H1 (cell line): ENCODE data around the gene NUDT6. TPM values are rescaled to one million over a fixed set of nuclear protein-coding genes. Genes with fewer than 3 reads are reported as not detected.

ENCODE experiments used
- CTCF ChIA-PET: fragments of 300-600 bp; sonication (Branson Sonifier 250); formaldehyde crosslinking; loops from one replicate; lab custom pipeline; 2021; ENCODE audit not compliant: partially characterized antibody; lab: Charles Lee
- POLR2A ChIA-PET: fragments of 300-600 bp; sonication (Branson Sonifier 250); formaldehyde crosslinking; loops from one replicate; lab custom pipeline; 2021; ENCODE audit warnings: inconsistent platforms; ENCODE audit not compliant: partially characterized antibody; lab: Charles Lee
- DNase-seq, 2 experiments: peaks; one replicate each; pipeline versions ENCODE4 v3.0.0 to v3.0.0-alpha.2; 2010 to 2022; ENCODE audit warnings: low spot score in 2 of 2, low read depth in 1 of 2, mixed read lengths in 1 of 2
- FAIRE-seq: peaks from 2 replicates; lab custom pipeline; 2011; peaks lifted over from hg19 to GRCh38; lab: Jason Lieb, UNC
- H2AFZ ChIP-seq: 2 replicates; pipeline ENCODE4 v1.8.1; 2012; ENCODE audit warnings: low read length, inconsistent platforms
- H2AK5ac ChIP-seq: 2 replicates; pipeline ENCODE4 v1.6.1; 2013; ENCODE audit warnings: low read depth, low read length
- H2BK120ac ChIP-seq: replicated peaks from 2 replicates; pipeline ENCODE3; 2013; ENCODE audit warnings: low read depth, low read length, inconsistent platforms
- H2BK12ac ChIP-seq: 2 replicates; pipeline ENCODE4 v1.6.1; 2013; ENCODE audit warnings: low read depth, low read length
- H2BK15ac ChIP-seq: 2 replicates; pipeline ENCODE4 v1.6.1; 2013; ENCODE audit warnings: low read length
- H2BK20ac ChIP-seq: 2 replicates; pipeline ENCODE4 v1.6.1; 2013; ENCODE audit warnings: low read length
- H2BK5ac ChIP-seq: 2 replicates; pipeline ENCODE4 v1.6.1; 2013; ENCODE audit warnings: low read depth, low read length
- H3K14ac ChIP-seq: 2 replicates; pipeline ENCODE4 v1.6.1; 2013; ENCODE audit warnings: inconsistent platforms; ENCODE audit not compliant: insufficient read length
- H3K18ac ChIP-seq: 2 replicates; pipeline ENCODE4 v1.6.1; 2013; ENCODE audit warnings: low read length; ENCODE audit errors: extremely low read depth
- H3K23ac ChIP-seq: 2 replicates; pipeline ENCODE4 v1.6.1; 2013; ENCODE audit warnings: inconsistent platforms; ENCODE audit not compliant: insufficient read length
- H3K23me2 ChIP-seq: 2 replicates; pipeline ENCODE4 v1.6.1; 2013; ENCODE audit warnings: low read depth, low read length
- H3K27ac ChIP-seq: 2 replicates; pipeline ENCODE4 v1.6.1; 2011; ENCODE audit warnings: low read depth, low read length, inconsistent platforms
- H3K27me3 ChIP-seq, 4 experiments: replicated peaks in 1 of 4; 1 replicate in 1 of 4; 2 replicates in 3 of 4; pipeline versions ENCODE4 v1.6.1 to v1.8.1; 2011 to 2013; ENCODE audit warnings: low read length in 3 of 4, mild to moderate bottlenecking in 3 of 4, inconsistent platforms in 2 of 4, mixed read lengths in 2 of 4, moderate library complexity in 1 of 4; ENCODE audit not compliant: control insufficient read depth in 3 of 4, insufficient read depth in 3 of 4; ENCODE audit errors: extremely low read depth in 1 of 4
- H3K36me3 ChIP-seq, 4 experiments: 2 replicates each; pipeline versions ENCODE4 v1.6.1 to v1.8.1; 2011 to 2013; ENCODE audit warnings: mild to moderate bottlenecking in 4 of 4, low read length in 3 of 4, moderate library complexity in 2 of 4, control low read depth in 1 of 4, inconsistent platforms in 1 of 4; ENCODE audit not compliant: insufficient read depth in 4 of 4, control insufficient read depth in 2 of 4
- H3K4ac ChIP-seq: replicated peaks from 2 replicates; pipeline ENCODE3; 2013; ENCODE audit warnings: low read length, low read depth, mixed read lengths, inconsistent platforms; ENCODE audit not compliant: insufficient read length
- H3K4me1 ChIP-seq, 4 experiments: replicated peaks in 1 of 4; 1 replicate in 1 of 4; 2 replicates in 3 of 4; pipeline versions ENCODE4 v1.6.1 to v1.8.1; 2011 to 2013; ENCODE audit warnings: low read length in 3 of 4, inconsistent platforms in 2 of 4, mixed read lengths in 1 of 4; ENCODE audit not compliant: insufficient read depth in 4 of 4, control insufficient read depth in 3 of 4
- H3K4me2 ChIP-seq, 2 experiments: 2 replicates each; pipeline versions ENCODE4 v1.6.1 to v1.8.1; 2011 to 2013; ENCODE audit warnings: low read depth in 2 of 2, low read length in 2 of 2, control low read depth in 1 of 2, inconsistent platforms in 1 of 2, mild to moderate bottlenecking in 1 of 2; ENCODE audit not compliant: insufficient read depth in 1 of 2
- H3K4me3 ChIP-seq, 4 experiments: fragments of 200-600, 300-600 bp in 1 of 4; sonication (generic), shearing (Covaris generic), sonication (Bioruptor Twin) in 1 of 4; 2 replicates each; pipeline versions ENCODE4 v1.5.1 to v1.8.1; 2011 to 2016; ENCODE audit warnings: low read length in 4 of 4, low read depth in 3 of 4, control low read depth in 2 of 4, inconsistent platforms in 2 of 4, mild to moderate bottlenecking in 2 of 4, mixed read lengths in 1 of 4, moderate library complexity in 1 of 4; ENCODE audit not compliant: insufficient read depth in 2 of 4; ENCODE audit errors: extremely low read depth in 1 of 4
- H3K56ac ChIP-seq: replicated peaks from 2 replicates; pipeline ENCODE3; 2013; ENCODE audit warnings: low read depth, mild to moderate bottlenecking, mixed read lengths, low read length, inconsistent platforms; ENCODE audit not compliant: insufficient read length
- H3K79me1 ChIP-seq: 2 replicates; pipeline ENCODE4 v1.6.1; 2013; ENCODE audit warnings: low read depth, low read length, control low read depth
- H3K79me2 ChIP-seq, 2 experiments: 2 replicates each; pipeline versions ENCODE4 v1.6.1 to v1.8.1; 2012 to 2013; ENCODE audit warnings: low read length in 2 of 2, mild to moderate bottlenecking in 2 of 2, inconsistent platforms in 1 of 2; ENCODE audit not compliant: insufficient read depth in 2 of 2, control insufficient read depth in 1 of 2
- H3K9ac ChIP-seq, 4 experiments: replicated peaks in 1 of 4; 1 replicate in 1 of 4; 2 replicates in 3 of 4; pipeline versions ENCODE4 v1.6.1 to v1.8.1; 2011 to 2013; ENCODE audit warnings: low read depth in 3 of 4, low read length in 3 of 4, control low read depth in 2 of 4, mild to moderate bottlenecking in 2 of 4, moderate library complexity in 2 of 4, inconsistent platforms in 1 of 4; ENCODE audit errors: extremely low read depth in 1 of 4
- H3K9me3 ChIP-seq, 2 experiments: 2 replicates each; pipeline versions ENCODE4 v1.6.1 to v1.8.1; 2012 to 2013; ENCODE audit warnings: mild to moderate bottlenecking in 2 of 2, moderate library complexity in 2 of 2, control low read depth in 1 of 2, inconsistent platforms in 1 of 2, low read depth in 1 of 2, low read length in 1 of 2, mixed read lengths in 1 of 2; ENCODE audit not compliant: insufficient read depth in 2 of 2
- H4K20me1 ChIP-seq, 2 experiments: replicated peaks in 1 of 2; 2 replicates each; pipeline versions ENCODE3 to v1.8.1; 2011 to 2013; ENCODE audit warnings: inconsistent platforms in 2 of 2, low read length in 2 of 2, mild to moderate bottlenecking in 1 of 2; ENCODE audit not compliant: insufficient read depth in 2 of 2, control insufficient read depth in 1 of 2
- H4K5ac ChIP-seq: 2 replicates; pipeline ENCODE4 v1.6.1; 2013; ENCODE audit warnings: low read length, low read depth, mixed read lengths, inconsistent platforms; ENCODE audit not compliant: insufficient read length
- H4K8ac ChIP-seq: 2 replicates; pipeline ENCODE4 v1.8.0; 2013; ENCODE audit warnings: mild to moderate bottlenecking, moderate library complexity, low read length, inconsistent platforms; ENCODE audit not compliant: insufficient read depth; ENCODE audit errors: extremely low read depth
- H4K91ac ChIP-seq: replicated peaks from 2 replicates; pipeline ENCODE3; 2013; ENCODE audit warnings: low read length, mixed read lengths, inconsistent platforms; ENCODE audit not compliant: insufficient read length
- BRCA1 ChIP-seq: IDR thresholded peaks from 2 replicates; pipeline ENCODE4 v1.6.1; 2012; ENCODE audit warnings: low read depth, low read length, improper control_type of control experiment
- CBX8 ChIP-seq: fragments of 300-800, 300-1000 bp; sonication (generic); IDR thresholded peaks from 2 replicates; pipeline ENCODE4 v1.7.1; 2016; ENCODE audit warnings: low read depth, low read length, borderline replicate concordance
- CHD2 ChIP-seq: IDR thresholded peaks from 2 replicates; pipeline ENCODE4 v1.6.1; 2012; ENCODE audit warnings: low read length, improper control_type of control experiment
- CTBP2 ChIP-seq: IDR thresholded peaks from 2 replicates; pipeline ENCODE4 v1.7.0; 2011; ENCODE audit warnings: borderline replicate concordance, mild to moderate bottlenecking, moderate library complexity, mixed read lengths, low read length; ENCODE audit not compliant: insufficient read depth, insufficient read length
- EGR1 ChIP-seq: IDR thresholded peaks from 2 replicates; pipeline ENCODE4 v1.6.1; 2011; ENCODE audit warnings: low read depth, low read length, borderline replicate concordance
- EP300 ChIP-seq, 2 experiments: IDR thresholded peaks; 1 replicate in 1 of 2; 2 replicates in 1 of 2; pipeline ENCODE4 v1.6.1; 2011 to 2012; ENCODE audit warnings: low read depth in 2 of 2, low read length in 2 of 2, mild to moderate bottlenecking in 2 of 2, borderline replicate concordance in 1 of 2, inconsistent platforms in 1 of 2, moderate library complexity in 1 of 2
- PHF8 ChIP-seq: fragments of 200-600 bp; sonication (generic); conservative IDR thresholded peaks from 2 replicates; pipeline ENCODE4 v1.7.1; 2012; ENCODE audit warnings: low read depth, mild to moderate bottlenecking, inconsistent platforms, low read length, moderate library complexity
- POLR2A ChIP-seq, 2 experiments: IDR thresholded peaks; 1 replicate in 1 of 2; 2 replicates in 1 of 2; pipeline ENCODE4 v1.6.1; 2011; ENCODE audit warnings: low read depth in 2 of 2, low read length in 2 of 2, mild to moderate bottlenecking in 2 of 2; ENCODE audit errors: control extremely low read depth in 1 of 2
- RXRA ChIP-seq: IDR thresholded peaks from 2 replicates; pipeline ENCODE4 v1.6.1; 2011; ENCODE audit warnings: low read depth, mild to moderate bottlenecking, low read length, moderate library complexity; ENCODE audit not compliant: insufficient read depth
- SP2 ChIP-seq: IDR thresholded peaks from 2 replicates; pipeline ENCODE4 v1.6.1; 2012; ENCODE audit warnings: mild to moderate bottlenecking, low read length, inconsistent platforms
- SP4 ChIP-seq: IDR thresholded peaks from 2 replicates; pipeline ENCODE4 v1.6.1; 2012; ENCODE audit warnings: low read length, inconsistent platforms
- SRF ChIP-seq: IDR thresholded peaks from 2 replicates; pipeline ENCODE4 v1.6.1; 2011; ENCODE audit warnings: mild to moderate bottlenecking, low read depth, low read length, moderate library complexity
- SUZ12 ChIP-seq: fragments of 200-600 bp; sonication (generic); IDR thresholded peaks from 2 replicates; pipeline ENCODE4 v1.6.1; 2012; ENCODE audit warnings: mild to moderate bottlenecking, inconsistent platforms, low read length, moderate library complexity, mixed read lengths
- WGBS, 2 experiments: shearing (Covaris generic) in 1 of 2; methylation state at CpG; one replicate each; pipeline versions ENCODE4 v1.1.6 to v1.1.7; 2013 to 2015; ENCODE audit warnings: low lambda C conversion rate in 2 of 2, mixed read lengths in 2 of 2, inconsistent platforms in 1 of 2, low coverage in 1 of 2, missing lambda C conversion rate in 1 of 2; ENCODE audit not compliant: insufficient replicate concordance in 2 of 2, insufficient coverage in 1 of 2, insufficient read length in 1 of 2; ENCODE audit errors: extremely low coverage in 1 of 2, missing lambda C conversion rate in 1 of 2; 5-methylcytosine and 5-hydroxymethylcytosine counted together
- polyA plus RNA-seq, 7 experiments: library from polyadenylated mRNA; depleted of rRNA in 3 of 7; stranded (reverse) in 5 of 7; unstranded in 2 of 7; fragments of >200 nt in 5 of 7; fragments of 200-250 nt in 2 of 7; gene quantifications; 1 replicate in 5 of 7; 2 replicates in 1 of 7; 4 replicates in 1 of 7; pipeline versions ENCODE4 v1.2.1 to v1.2.3, GENCODE V29; 2011 to 2013; ENCODE audit warnings: missing spikeins in 2 of 7, mixed read lengths in 2 of 7
- total RNA-seq: library from RNA; stranded (reverse); fragmentation: NEBNext Ultra II Directional; extraction: Animal tissue kit (Norgen Biotek cat#: 25700); gene quantifications from 2 replicates; pipeline ENCODE4 v1.2.1, GENCODE V29; 2021

Gene NUDT6
- total and polyA plus RNA-seq, 2 of the 8 experiments (the other 6 are each of a cell fraction or from before 2014, with no cell fraction given) = 5.0 to 12.4 TPM

DNA sequence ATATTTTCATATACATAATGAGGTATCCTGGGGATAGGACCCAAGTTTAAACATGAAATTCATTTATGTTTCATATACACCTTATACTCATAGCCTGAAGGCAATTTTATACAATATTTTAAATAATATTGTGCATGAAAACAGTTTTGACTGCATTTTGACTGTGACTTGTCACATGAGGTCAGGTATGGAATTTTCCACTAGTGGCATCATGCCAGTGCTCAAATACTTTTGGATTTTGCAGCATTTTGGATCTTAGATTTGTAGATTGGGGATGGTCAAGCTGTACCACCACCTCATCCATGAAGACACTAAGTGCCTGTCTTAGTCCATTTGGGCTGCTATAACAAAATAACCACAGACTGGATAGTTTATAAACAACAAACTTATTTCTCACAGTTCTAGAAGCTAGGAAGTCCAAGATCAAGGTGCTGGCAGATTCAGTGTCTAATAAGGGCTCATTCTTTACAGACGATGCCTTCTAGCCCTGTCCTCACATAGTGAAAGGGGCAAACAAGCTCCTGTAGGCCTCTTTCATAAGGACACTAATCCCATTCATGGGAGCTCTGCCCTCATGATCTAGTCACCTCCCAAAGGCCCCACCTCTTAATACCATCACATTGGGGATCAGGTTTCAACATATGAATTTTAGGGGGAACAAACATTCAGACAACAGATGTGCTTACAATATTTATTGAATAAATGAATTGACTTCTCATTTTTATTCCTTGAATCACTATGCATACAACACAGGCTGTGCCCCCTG is 9.4 kb downstream of the NUDT6 start:
- no peak overlapping the region for H3K4me2 ChIP-seq
- DNase-seq (no peak), FAIRE-seq (no peak)
- no peak overlapping the region for H3K9ac ChIP-seq
- H3K56ac ChIP-seq = no peak overlapping the region
- no peak overlapping the region for H2BK15ac ChIP-seq
- H4K8ac ChIP-seq = no peak overlapping the region
- H2AK5ac ChIP-seq = no peak overlapping the region
- no peak overlapping the region for H3K18ac ChIP-seq
- no peaks in the 10 kb centered on the region for H3K79me2 ChIP-seq
- peaks cover 0 to 8% (median 0%) of the 10 kb centered on the region in 4 experiments; a peak in 3 of 8 replicates for H3K36me3 ChIP-seq
- H3K79me1 ChIP-seq = no peaks in the 10 kb centered on the region
- H3K4ac ChIP-seq = no peak overlapping the region
- no peak overlapping the region for H2BK20ac ChIP-seq
- no peak overlapping the region for H3K4me3 ChIP-seq
- WGBS, 2 experiments = 91% methylated on average over 1 of the region's 1 CpG; no CpG with 5 or more reads in 1 of the 2 experiments
- no peak overlapping the region for H2AFZ ChIP-seq
- CTCF ChIA-PET = interaction anchor here (1.1 to 2.5 kb wide), 5 partner anchors 8 to 159 kb away, joined by 3 to 14 read pairs (median 4); no protein-coding TSS in a partner anchor
- H4K5ac ChIP-seq = no peak overlapping the region
- H3K27ac ChIP-seq = no peak overlapping the region
- no peak overlapping the region for H4K91ac ChIP-seq
- H3K4me1 ChIP-seq = no peaks in the 10 kb centered on the region
- peaks cover 0 to 3% (median 0%) of the 10 kb centered on the region in 4 experiments; a peak in 1 of 7 replicates for H3K27me3 ChIP-seq
- H2BK5ac ChIP-seq = no peak overlapping the region
- H3K23ac ChIP-seq = no peak overlapping the region
- POLR2A ChIA-PET = interaction anchor here (0.8 to 5.7 kb wide), 3 partner anchors 9 to 14 kb away, joined by 3 to 28 read pairs (median 5); partner anchors contain the start of gene NUDT6
- no peaks in the 10 kb centered on the region for H4K20me1 ChIP-seq
- H3K14ac ChIP-seq = no peak overlapping the region
- no peaks in the 10 kb centered on the region for H3K23me2 ChIP-seq
- H2BK12ac ChIP-seq = no peak overlapping the region
- H2BK120ac ChIP-seq = no peak overlapping the region
- no peaks in the 10 kb centered on the region for H3K9me3 ChIP-seq
- TF ChIP-seq BRCA1 = no peak
- no peak for TF ChIP-seq CHD2
- TF ChIP-seq PHF8 = no peak
- TF ChIP-seq SRF = no peak
- no peak for TF ChIP-seq SP2
- no peak for TF ChIP-seq CBX8
- no peak for TF ChIP-seq EGR1
- no peak for TF ChIP-seq SUZ12
- TF ChIP-seq EP300 (IDR thresholded peaks at IDR 0.05; ENCODE audit: borderline replicate concordance in 1 of 2, low read depth in 2 of 2, low read length in 2 of 2) = no peak
- no peak for TF ChIP-seq CTBP2
- no peak for TF ChIP-seq SP4
- no peak for TF ChIP-seq POLR2A (IDR thresholded peaks at IDR 0.05; ENCODE audit: control extremely low read depth in 1 of 2, low read depth in 2 of 2, low read length in 2 of 2)
- TF ChIP-seq RXRA = no peak
